Uterus (tissue), 4 donors: Measurements from ENCODE around the gene DUSP28. TPM values are rescaled to one million over a fixed set of nuclear protein-coding genes. Genes with fewer than 3 reads are reported as not detected.

Source experiments
- DNase-seq, 2 donors: peaks; one replicate each; pipeline ENCODE4 v3.0.0-alpha.2; 2019 to 2020
- H3K27ac ChIP-seq, 2 donors: fragments of 200-600 bp; sonication (generic); 1 replicate in 1 of 2; 2 replicates in 1 of 2; pipeline ENCODE4 v1.5.1; 2016 to 2018
- H3K27me3 ChIP-seq, 2 donors: fragments of 200-600 bp; sonication (generic); one replicate each; pipeline ENCODE4 v1.5.1; 2018 to 2019; ENCODE audit warnings: control low read depth in 1 of 2
- H3K36me3 ChIP-seq, 2 donors: fragments of 200-600 bp; sonication (generic); one replicate each; pipeline ENCODE4 v1.5.1; 2019; ENCODE audit warnings: control low read depth in 1 of 2
- H3K4me1 ChIP-seq, 2 donors: fragments of 200-600 bp; sonication (generic); one replicate each; pipeline ENCODE4 v1.5.1; 2018 to 2019; ENCODE audit warnings: control low read depth in 1 of 2
- H3K4me3 ChIP-seq, 2 donors: fragments of 200-600 bp; sonication (generic); 1 replicate in 1 of 2; 2 replicates in 1 of 2; pipeline ENCODE4 v1.5.1; 2018 to 2019; ENCODE audit warnings: mild to moderate bottlenecking in 1 of 2
- H3K9me3 ChIP-seq, 2 donors: fragments of 200-600 bp; sonication (generic); one replicate each; pipeline ENCODE4 v1.5.1; 2019; ENCODE audit warnings: control low read depth in 1 of 2
- CTCF ChIP-seq, 4 experiments: fragments of 200-600 bp in 2 of 4; fragments of 450-650 bp in 2 of 4; sonication (generic) in 2 of 4; IDR thresholded peaks; one replicate each; pipeline ENCODE4 v1.5.1; 2016 to 2019; ENCODE audit warnings: antibody characterized with exemption in 4 of 4, mild to moderate bottlenecking in 2 of 4, moderate library complexity in 1 of 4
- POLR2A ChIP-seq, 2 donors: fragments of 450-650 bp; IDR thresholded peaks; one replicate each; pipeline ENCODE4 v1.6.1; 2016; ENCODE audit warnings: antibody characterized with exemption in 2 of 2, mild to moderate bottlenecking in 1 of 2, moderate library complexity in 1 of 2
- intact Hi-C: fragments of 100-400 bp; cut with DNase I; formaldehyde crosslinking; loops from one replicate; pipeline ENCODE4 v1.15.1; 2023; ENCODE audit warnings: low total_unique reads
- total RNA-seq, 4 donors: library from RNA; depleted of rRNA in 3 of 4; stranded (reverse); fragments of >200 nt in 3 of 4; gene quantifications; one replicate each; pipeline versions ENCODE4 v1.1.0 to v1.2.4, GENCODE V29; 2014 to 2023
- donor health status: DM: yes; HTN: yes; CAD: no.

The DUSP28 gene
- total RNA-seq, 4 donors from 2014 or later, result 0.26 to 3.7 (median 2.6) TPM

- Histone ChIP-seq H3K9me3 (no peaks in the 10 kb centered on the region), H3K27ac (no peak overlapping the region), H3K4me1 (no peaks in the 10 kb centered on the region), H3K36me3 (no peaks in the 10 kb centered on the region), H3K27me3 (no peaks in the 10 kb centered on the region), H3K4me3 (no peak overlapping the region)
- TF ChIP-seq CTCF (IDR thresholded peaks at IDR 0.05) (no peak), POLR2A (IDR thresholded peaks at IDR 0.05) (no peak)
- intact Hi-C loops, result no loop called here
- peak; percentile 10 to 11 for DNase-seq
These were observed 38.3 kb downstream of the DUSP28 start for GRCh38 chr2:240598311-240598911.

- H3K4me3 ChIP-seq, result no peak overlapping the region
- no peak overlapping the region for H3K27ac ChIP-seq
- DNase-seq, result peak; percentile 5 to 6
- TF ChIP-seq POLR2A (IDR thresholded peaks at IDR 0.05) (no peak), CTCF (IDR thresholded peaks at IDR 0.05) (no peak)
- H3K9me3 ChIP-seq, result no peaks in the 10 kb centered on the region
- H3K36me3 ChIP-seq, result no peaks in the 10 kb centered on the region
- H3K27me3 ChIP-seq, result no peaks in the 10 kb centered on the region
- intact Hi-C loops, result no loop called here
- no peaks in the 10 kb centered on the region for H3K4me1 ChIP-seq
These were observed 39.0 kb downstream of the DUSP28 start for GRCh38 chr2:240599141-240599583.

- Histone ChIP-seq H3K27ac (no peak overlapping the region), H3K27me3 (no peaks in the 10 kb centered on the region), H3K4me3 (no peak overlapping the region), H3K9me3 (no peaks in the 10 kb centered on the region), H3K4me1 (no peaks in the 10 kb centered on the region), H3K36me3 (no peaks in the 10 kb centered on the region)
- DNase-seq, result peak; percentile 6 to 10
- intact Hi-C loops, result no loop called here
- no peak for TF ChIP-seq POLR2A (IDR thresholded peaks at IDR 0.05)
- no peak for TF ChIP-seq CTCF (IDR thresholded peaks at IDR 0.05)
These were observed 40.3 kb downstream of the DUSP28 start for GRCh38 chr2:240600451-240600961.

- Histone ChIP-seq H3K27me3 (no peaks in the 10 kb centered on the region), H3K9me3 (no peaks in the 10 kb centered on the region), H3K36me3 (no peaks in the 10 kb centered on the region), H3K4me1 (no peaks in the 10 kb centered on the region), H3K4me3 (no peak overlapping the region), H3K27ac (no peak overlapping the region)
- intact Hi-C loops, result no loop called here
- TF ChIP-seq POLR2A (IDR thresholded peaks at IDR 0.05) (no peak), CTCF (IDR thresholded peaks at IDR 0.05) (no peak)
- peak in 1 of 2 donors; percentile 10 for DNase-seq
These were observed 41.1 kb downstream of the DUSP28 start for GRCh38 chr2:240601061-240601830.

GRCh38 chr2:240601831-240602160 lies 41.6 kb downstream of the DUSP28 start:
- Histone ChIP-seq H3K4me3 (no peak overlapping the region), H3K27ac (no peak overlapping the region), H3K27me3 (no peaks in the 10 kb centered on the region), H3K36me3 (no peaks in the 10 kb centered on the region), H3K9me3 (no peaks in the 10 kb centered on the region), H3K4me1 (no peaks in the 10 kb centered on the region)
- intact Hi-C loops, result no loop called here
- no peak for DNase-seq
- TF ChIP-seq CTCF (IDR thresholded peaks at IDR 0.05) (no peak), POLR2A (IDR thresholded peaks at IDR 0.05) (no peak)
